ENCODE measurements around the gene CRIP3.
"Not testable (repeated sequence)": the region's sequence is repeated elsewhere in the genome, so short reads cannot be mapped to it uniquely, and the experiment has no call there.

The CRIP3 gene

GRCh38 chr6:43328528-43328927 lies 19.9 kb upstream of the CRIP3 start:
- DNase-seq (no peak), ATAC-seq (replicated peaks) (no peak)
- Mint-ChIP-seq H3K36me3 (ENCODE audit: insufficient read depth) (peaks cover 3% of the 10 kb centered on the region), H3K4me3 (no peak overlapping the region), H3K4me1 (ENCODE audit: low read depth in 2 of 2) (peaks cover 2 to 5% of the 10 kb centered on the region in 2 donors), H3K27ac (no peak overlapping the region), H3K9me3 (no peaks in the 10 kb centered on the region), H3K27me3 (no peaks in the 10 kb centered on the region)

GRCh38 chr6:43325876-43326275 lies 17.2 kb upstream of the CRIP3 start:
- Mint-ChIP-seq H3K9me3 (no peaks in the 10 kb centered on the region), H3K27ac (no peak overlapping the region), H3K27me3 (no peaks in the 10 kb centered on the region), H3K36me3 (ENCODE audit: insufficient read depth) (peaks cover 3% of the 10 kb centered on the region), H3K4me3 (no peak overlapping the region), H3K4me1 (ENCODE audit: low read depth in 2 of 2) (no peaks in the 10 kb centered on the region)
- no peak for DNase-seq
- ATAC-seq (replicated peaks), result no peak

- H3K27ac Mint-ChIP-seq, result peak overlapping the region in 1 of 2 donors; percentile 35
- no peaks in the 10 kb centered on the region for H3K27me3 Mint-ChIP-seq
- H3K36me3 Mint-ChIP-seq (ENCODE audit: insufficient read depth), result no peaks in the 10 kb centered on the region
- peaks cover 0 to 2% of the 10 kb centered on the region in 2 donors for H3K4me1 Mint-ChIP-seq (ENCODE audit: low read depth in 2 of 2)
- DNase-seq, result no peak
- H3K9me3 Mint-ChIP-seq, result no peaks in the 10 kb centered on the region
- H3K4me3 Mint-ChIP-seq, result no peak overlapping the region
- ATAC-seq (replicated peaks), result no peak
Observed at GRCh38 chr6:43318011-43318410, 9.4 kb upstream of the CRIP3 start.

GRCh38 chr6:43313813-43314212 lies 5.2 kb upstream of the CRIP3 start:
- Mint-ChIP-seq H3K27me3 (peaks cover 0 to 8% of the 10 kb centered on the region in 2 donors), H3K4me1 (ENCODE audit: low read depth in 2 of 2) (peaks cover under 1 to 3% of the 10 kb centered on the region in 2 donors), H3K36me3 (ENCODE audit: insufficient read depth) (no peaks in the 10 kb centered on the region), H3K9me3 (no peaks in the 10 kb centered on the region), H3K4me3 (no peak overlapping the region), H3K27ac (no peak overlapping the region)
- ATAC-seq (replicated peaks) (no peak), DNase-seq (no peak)

GRCh38 chr6:43311666-43312065 lies 3.0 kb upstream of the CRIP3 start:
- peaks cover 5 to 12% of the 10 kb centered on the region in 2 donors for H3K27me3 Mint-ChIP-seq
- H3K27ac Mint-ChIP-seq, result no peak overlapping the region
- no peaks in the 10 kb centered on the region for H3K9me3 Mint-ChIP-seq
- peaks cover 7 to 9% of the 10 kb centered on the region in 2 donors for H3K4me1 Mint-ChIP-seq (ENCODE audit: low read depth in 2 of 2)
- no peaks in the 10 kb centered on the region for H3K36me3 Mint-ChIP-seq (ENCODE audit: insufficient read depth)
- H3K4me3 Mint-ChIP-seq, result no peak overlapping the region
- no peak for DNase-seq
- ATAC-seq (replicated peaks), result no peak

- H3K4me1 Mint-ChIP-seq (ENCODE audit: low read depth in 2 of 2), result peaks cover 7 to 9% of the 10 kb centered on the region in 2 donors
- no peak for ATAC-seq (replicated peaks)
- no peaks in the 10 kb centered on the region for H3K36me3 Mint-ChIP-seq (ENCODE audit: insufficient read depth)
- H3K27ac Mint-ChIP-seq, result no peak overlapping the region
- peaks cover 5 to 17% of the 10 kb centered on the region in 2 donors for H3K27me3 Mint-ChIP-seq
- H3K9me3 Mint-ChIP-seq, result no peaks in the 10 kb centered on the region
- no peak for DNase-seq
- H3K4me3 Mint-ChIP-seq, result no peak overlapping the region
Observed at GRCh38 chr6:43310624-43311023, 2.0 kb upstream of the CRIP3 start.

GRCh38 chr6:43310134-43310533 lies 1.5 kb upstream of the CRIP3 start:
- Mint-ChIP-seq H3K4me3 (no peak overlapping the region), H3K4me1 (ENCODE audit: low read depth in 2 of 2) (peaks cover 6 to 7% of the 10 kb centered on the region in 2 donors), H3K9me3 (no peaks in the 10 kb centered on the region), H3K27ac (no peak overlapping the region), H3K36me3 (ENCODE audit: insufficient read depth) (no peaks in the 10 kb centered on the region), H3K27me3 (peaks cover 5 to 17% of the 10 kb centered on the region in 2 donors)
- DNase-seq (no peak), ATAC-seq (replicated peaks) (no peak)

- ATAC-seq (replicated peaks), result no peak
- peak overlapping the region in 1 of 2 donors; percentile 87 for H3K27ac Mint-ChIP-seq
- no peak for DNase-seq
Observed at GRCh38 chr6:43308990-43309477, 408 bp upstream of the CRIP3 start.

GRCh38 chr6:43307451-43308100 lies 1.1 kb downstream of the CRIP3 start:
- no peak for ATAC-seq (replicated peaks)
- peak overlapping the region; percentile 4 to 57 for H3K4me3 Mint-ChIP-seq
- no peak for DNase-seq
- H3K36me3 Mint-ChIP-seq (ENCODE audit: insufficient read depth), result no peaks in the 10 kb centered on the region
- peaks cover 5 to 20% of the 10 kb centered on the region in 2 donors for H3K27me3 Mint-ChIP-seq
- H3K4me1 Mint-ChIP-seq (ENCODE audit: low read depth in 2 of 2), result peaks cover 6 to 7% of the 10 kb centered on the region in 2 donors
- no peak overlapping the region for H3K27ac Mint-ChIP-seq
- H3K9me3 Mint-ChIP-seq, result no peaks in the 10 kb centered on the region

More at GRCh38 chr6:43308990-43309477, 408 bp upstream of the CRIP3 start:
- Mint-ChIP-seq H3K4me1 (ENCODE audit: low read depth in 2 of 2) (peaks cover 6 to 7% of the 10 kb centered on the region in 2 donors), H3K36me3 (ENCODE audit: insufficient read depth) (no peaks in the 10 kb centered on the region), H3K27me3 (peaks cover 5 to 17% of the 10 kb centered on the region in 2 donors), H3K9me3 (no peaks in the 10 kb centered on the region), H3K4me3 (peak overlapping the region; percentile 74)

GRCh38 chr6:43306086-43306485 lies 2.5 kb downstream of the CRIP3 start:
- Mint-ChIP-seq H3K36me3 (ENCODE audit: insufficient read depth) (no peaks in the 10 kb centered on the region), H3K9me3 (no peaks in the 10 kb centered on the region), H3K4me3 (no peak overlapping the region), H3K27me3 (peaks cover 8 to 30% of the 10 kb centered on the region in 2 donors), H3K4me1 (ENCODE audit: low read depth in 2 of 2) (peaks cover 6 to 7% of the 10 kb centered on the region in 2 donors), H3K27ac (peak overlapping the region in 1 of 2 donors; percentile 39)
- DNase-seq (no peak), ATAC-seq (replicated peaks) (no peak)

- Mint-ChIP-seq H3K36me3 (ENCODE audit: insufficient read depth) (no peaks in the 10 kb centered on the region), H3K27me3 (peaks cover 14 to 39% of the 10 kb centered on the region in 2 donors), H3K4me3 (no peak overlapping the region), H3K4me1 (ENCODE audit: low read depth in 2 of 2) (peaks cover 6 to 7% of the 10 kb centered on the region in 2 donors), H3K27ac (no peak overlapping the region), H3K9me3 (no peaks in the 10 kb centered on the region)
- DNase-seq (no peak), ATAC-seq (replicated peaks) (no peak)
Observed at GRCh38 chr6:43304882-43305281, 3.7 kb downstream of the CRIP3 start.

GRCh38 chr6:43304361-43304760 lies 4.3 kb downstream of the CRIP3 start:
- Mint-ChIP-seq H3K27me3 (peaks cover 17 to 44% of the 10 kb centered on the region in 2 donors), H3K4me3 (no peak overlapping the region), H3K27ac (no peak overlapping the region), H3K4me1 (ENCODE audit: low read depth in 2 of 2) (peaks cover 6 to 7% of the 10 kb centered on the region in 2 donors), H3K9me3 (no peaks in the 10 kb centered on the region), H3K36me3 (ENCODE audit: insufficient read depth) (no peaks in the 10 kb centered on the region)
- no peak for ATAC-seq (replicated peaks)
- no peak for DNase-seq

GRCh38 chr6:43303751-43304331 lies 4.8 kb downstream of the CRIP3 start:
- H3K9me3 Mint-ChIP-seq, result no peaks in the 10 kb centered on the region
- H3K4me1 Mint-ChIP-seq (ENCODE audit: low read depth in 2 of 2), result peaks cover 6% of the 10 kb centered on the region in 2 donors
- H3K27ac Mint-ChIP-seq, result no peak overlapping the region
- peaks cover 17 to 49% of the 10 kb centered on the region in 2 donors for H3K27me3 Mint-ChIP-seq
- H3K4me3 Mint-ChIP-seq, result no peak overlapping the region
- ATAC-seq (replicated peaks), result no peak
- DNase-seq, result no peak
- no peaks in the 10 kb centered on the region for H3K36me3 Mint-ChIP-seq (ENCODE audit: insufficient read depth)

- not testable (repeated sequence) for H3K9me3 Mint-ChIP-seq; H3K36me3 Mint-ChIP-seq (ENCODE audit: insufficient read depth); H3K4me1 Mint-ChIP-seq (ENCODE audit: low read depth in 2 of 2); H3K27ac Mint-ChIP-seq; ATAC-seq (replicated peaks); DNase-seq; H3K4me3 Mint-ChIP-seq
- H3K27me3 Mint-ChIP-seq, result peaks cover 17 to 52% of the 10 kb centered on the region in 2 donors
Observed at GRCh38 chr6:43303006-43303405, 5.6 kb downstream of the CRIP3 start.

All from effector memory CD8-positive, alpha-beta T cell (primary cell).